GM12872 (cell line): ENCODE measurements around the gene ALDH1A3.

Experiments
- TF ChIP-seq, protein P1 (sequence below): IDR thresholded peaks from 3 replicates; pipeline ENCODE4 v1.5.1; 2011; ENCODE audit warnings: low read depth, mild to moderate bottlenecking, low read length, moderate library complexity; ENCODE audit not compliant: insufficient read depth

ALDH1A3 gene

GRCh38 chr15:100852630-100853029 lies 27.0 kb upstream of the ALDH1A3 start:
- TF ChIP-seq, protein P1, sequence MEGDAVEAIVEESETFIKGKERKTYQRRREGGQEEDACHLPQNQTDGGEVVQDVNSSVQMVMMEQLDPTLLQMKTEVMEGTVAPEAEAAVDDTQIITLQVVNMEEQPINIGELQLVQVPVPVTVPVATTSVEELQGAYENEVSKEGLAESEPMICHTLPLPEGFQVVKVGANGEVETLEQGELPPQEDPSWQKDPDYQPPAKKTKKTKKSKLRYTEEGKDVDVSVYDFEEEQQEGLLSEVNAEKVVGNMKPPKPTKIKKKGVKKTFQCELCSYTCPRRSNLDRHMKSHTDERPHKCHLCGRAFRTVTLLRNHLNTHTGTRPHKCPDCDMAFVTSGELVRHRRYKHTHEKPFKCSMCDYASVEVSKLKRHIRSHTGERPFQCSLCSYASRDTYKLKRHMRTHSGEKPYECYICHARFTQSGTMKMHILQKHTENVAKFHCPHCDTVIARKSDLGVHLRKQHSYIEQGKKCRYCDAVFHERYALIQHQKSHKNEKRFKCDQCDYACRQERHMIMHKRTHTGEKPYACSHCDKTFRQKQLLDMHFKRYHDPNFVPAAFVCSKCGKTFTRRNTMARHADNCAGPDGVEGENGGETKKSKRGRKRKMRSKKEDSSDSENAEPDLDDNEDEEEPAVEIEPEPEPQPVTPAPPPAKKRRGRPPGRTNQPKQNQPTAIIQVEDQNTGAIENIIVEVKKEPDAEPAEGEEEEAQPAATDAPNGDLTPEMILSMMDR, result no peak

- TF ChIP-seq, protein P1, result no peak
Measured at GRCh38 chr15:100853676-100854440, 25.8 kb upstream of the ALDH1A3 start.

DNA sequence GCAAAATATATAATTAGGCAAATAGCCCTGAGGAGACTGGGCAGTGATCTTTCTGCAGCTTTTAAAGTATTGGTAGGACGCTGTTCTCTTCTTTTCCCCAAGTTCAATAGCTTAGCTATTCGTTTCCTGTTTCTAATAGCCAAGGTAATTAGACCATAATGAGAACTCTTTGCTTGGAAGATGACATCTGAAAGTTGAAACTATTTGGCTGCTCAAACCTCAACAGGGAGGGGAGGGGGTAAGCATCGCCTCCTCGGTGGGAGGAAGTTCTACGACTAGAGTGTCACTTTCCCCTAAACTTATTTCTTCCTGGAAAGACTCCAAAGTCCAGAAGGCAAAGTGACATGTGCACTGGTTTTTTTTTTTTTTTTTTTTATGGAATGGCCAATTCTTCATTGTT lies 22.8 kb upstream of the ALDH1A3 start:
- TF ChIP-seq, protein P1, result no peak

DNA sequence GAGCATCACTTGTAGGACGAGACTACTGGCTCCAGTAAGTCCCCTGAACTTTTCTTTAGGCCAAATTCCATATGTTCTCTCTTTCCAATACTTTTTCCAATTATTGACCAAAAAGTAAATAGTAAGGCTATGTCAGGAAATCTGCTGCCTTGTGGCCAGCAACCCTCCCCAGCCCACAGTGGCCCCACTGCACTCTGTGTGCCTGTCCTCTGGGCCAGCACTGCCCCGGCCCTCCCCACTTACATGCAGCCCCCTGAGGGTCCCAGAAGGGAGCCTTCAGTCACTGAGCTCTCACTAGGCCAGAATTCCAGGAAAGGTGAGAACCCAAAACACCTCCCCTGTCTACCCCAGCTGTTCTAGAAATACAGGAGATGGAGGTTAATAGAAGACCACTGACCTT lies 21.3 kb upstream of the ALDH1A3 start:
- TF ChIP-seq, protein P1, result no peak

DNA sequence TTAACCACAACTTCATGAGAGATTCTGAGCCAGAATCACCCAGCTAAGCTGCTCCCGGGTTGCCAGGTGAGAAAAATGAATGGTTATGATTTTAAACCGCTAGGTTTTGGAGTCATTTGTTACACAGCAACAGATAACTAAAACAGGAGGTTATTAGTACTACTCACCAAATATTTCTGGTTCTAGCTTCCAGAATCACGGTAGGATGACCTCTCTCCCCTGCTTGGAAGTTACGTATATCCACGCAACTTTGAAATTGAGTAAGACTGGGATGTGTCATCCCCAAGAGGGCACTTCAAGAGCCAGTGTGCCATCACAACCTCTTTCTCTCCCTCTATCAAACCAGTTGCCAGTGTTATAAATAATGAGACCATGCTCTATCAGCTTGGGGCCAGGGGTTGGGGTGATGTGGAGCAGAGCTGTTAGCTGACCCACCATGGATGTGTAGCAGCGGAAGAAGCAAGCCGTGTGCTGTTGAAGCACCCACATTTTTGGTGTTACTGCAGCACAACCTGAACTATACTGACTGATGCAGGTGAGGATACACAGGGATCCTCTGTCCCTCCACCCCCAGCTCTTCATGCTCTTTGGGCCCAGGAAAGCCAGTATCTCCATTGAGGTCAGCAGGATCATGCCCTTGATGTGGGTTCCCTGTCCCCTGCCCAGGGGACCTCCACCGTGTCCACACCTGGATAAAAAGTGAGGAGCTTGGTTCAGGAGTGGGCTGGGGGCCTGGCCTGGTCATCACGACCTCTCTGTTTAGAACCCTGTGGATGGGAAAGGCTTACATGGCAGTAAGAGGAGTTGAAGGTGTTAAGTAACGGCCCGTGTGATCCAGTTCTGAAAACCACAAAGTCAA lies 19.4 kb upstream of the ALDH1A3 start:
- TF ChIP-seq, protein P1, result no peak

GRCh38 chr15:100860829-100861510 lies 18.7 kb upstream of the ALDH1A3 start:
- TF ChIP-seq, protein P1, result no peak

DNA sequence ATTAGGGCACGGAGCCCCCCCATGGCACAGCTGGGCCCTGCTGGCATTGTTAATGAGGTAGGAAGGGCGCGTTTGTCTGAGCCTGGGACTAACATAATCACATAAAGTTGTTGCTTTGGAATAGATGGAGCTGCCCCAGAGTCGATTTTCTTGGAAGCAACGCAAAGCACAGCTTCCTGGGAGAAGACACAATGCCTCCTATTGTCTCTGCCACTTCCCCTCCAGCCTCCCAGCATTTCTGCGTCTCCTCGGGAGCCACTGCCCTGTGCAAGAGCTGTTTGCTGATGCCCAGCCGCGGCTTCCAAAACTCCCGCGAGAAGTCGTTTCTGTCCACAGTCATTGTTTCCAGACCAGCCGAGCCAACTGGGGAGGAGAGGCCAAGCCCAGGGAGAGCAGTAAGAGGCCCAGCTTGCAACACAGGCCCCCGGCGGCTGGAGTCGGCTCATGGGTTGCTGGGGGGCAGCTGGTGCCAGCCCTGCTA lies 18.1 kb upstream of the ALDH1A3 start:
- TF ChIP-seq, protein P1, result no peak
